ENCODE measurements around the gene ERF.
"Not testable (repeated sequence)": the region's sequence is repeated elsewhere in the genome, so short reads cannot be mapped to it uniquely, and the experiment has no call there.

ERF gene

GRCh38 chr19:42275517-42275916 lies 20.6 kb upstream of the ERF start:
- DNase-seq (ENCODE audit: low read depth in 2 of 2) = no peak

GRCh38 chr19:42275103-42275502 lies 20.2 kb upstream of the ERF start:
- DNase-seq (ENCODE audit: low read depth in 2 of 2) = no peak

- no peak for DNase-seq (ENCODE audit: low read depth in 2 of 2)
These were observed 19.2 kb upstream of the ERF start for GRCh38 chr19:42274065-42274682.

GRCh38 chr19:42273407-42274064 lies 18.6 kb upstream of the ERF start:
- no peak for DNase-seq (ENCODE audit: low read depth in 2 of 2)

- no peak for DNase-seq (ENCODE audit: low read depth in 2 of 2)
These were observed 18.1 kb upstream of the ERF start for GRCh38 chr19:42272989-42273406.

GRCh38 chr19:42272535-42272897 lies 17.6 kb upstream of the ERF start:
- DNase-seq (ENCODE audit: low read depth in 2 of 2) = no peak

GRCh38 chr19:42271861-42272534 lies 17.1 kb upstream of the ERF start:
- DNase-seq (ENCODE audit: low read depth in 2 of 2) = no peak

- DNase-seq (ENCODE audit: low read depth in 2 of 2) = no peak
These were observed 16.1 kb upstream of the ERF start for GRCh38 chr19:42271045-42271419.

- DNase-seq (ENCODE audit: low read depth in 2 of 2) = peak; percentile 43 to 52
These were observed 15.6 kb upstream of the ERF start for GRCh38 chr19:42270346-42271044.

- no peak for DNase-seq (ENCODE audit: low read depth in 2 of 2)
These were observed 14.8 kb upstream of the ERF start for GRCh38 chr19:42269478-42270345.

- DNase-seq (ENCODE audit: low read depth in 2 of 2) = peak; percentile 98 to 99
These were observed 14.0 kb upstream of the ERF start, which contains the start of gene CIC for GRCh38 chr19:42268704-42269477. TSS of gene CIC (plus strand) at chr19:42269252. CDS start at chr19:42271784, 2,532 bp downstream.

GRCh38 chr19:42268142-42268703 lies 13.3 kb upstream of the ERF start:
- peak; percentile 95 to 97 for DNase-seq (ENCODE audit: low read depth in 2 of 2)

- DNase-seq (ENCODE audit: low read depth in 2 of 2) = no peak
These were observed 12.8 kb upstream of the ERF start for GRCh38 chr19:42267644-42268141.

- DNase-seq (ENCODE audit: low read depth in 2 of 2) = not testable (repeated sequence)
These were observed 12.1 kb upstream of the ERF start for GRCh38 chr19:42266928-42267603.

- not testable (repeated sequence) for DNase-seq (ENCODE audit: low read depth in 2 of 2)
These were observed 11.2 kb upstream of the ERF start for GRCh38 chr19:42266105-42266504.

- DNase-seq (ENCODE audit: low read depth in 2 of 2) = no peak
These were observed 6.8 kb upstream of the ERF start for GRCh38 chr19:42261763-42262162.

GRCh38 chr19:42257842-42258241 lies 2.9 kb upstream of the ERF start:
- not testable (repeated sequence) for DNase-seq (ENCODE audit: low read depth in 2 of 2)

- DNase-seq (ENCODE audit: low read depth in 2 of 2) = no peak
These were observed 1.1 kb upstream of the ERF start for GRCh38 chr19:42255766-42256745.
